ENCODE results near the gene TXLNG.

Gene TXLNG

DNA sequence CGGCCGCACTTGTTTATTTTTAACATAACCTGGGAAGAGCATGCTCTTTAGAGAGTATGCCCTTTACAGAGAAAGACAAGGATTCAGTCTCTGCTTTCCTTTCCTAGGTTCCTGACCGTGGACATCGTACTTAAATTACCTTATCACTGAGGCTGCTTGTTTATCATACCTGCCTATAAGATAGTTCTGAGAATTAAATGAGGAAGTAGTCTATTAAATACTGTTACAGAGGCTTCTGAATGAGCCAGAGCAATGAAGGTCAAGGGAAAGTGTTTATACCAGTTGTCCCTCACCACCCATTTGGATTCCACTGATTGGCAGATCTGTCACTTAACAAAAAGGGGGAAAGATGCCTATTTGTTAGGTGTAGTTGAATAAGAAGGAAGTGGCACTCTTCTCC is 10.0 kb downstream of the TXLNG start:
- H3K9ac ChIP-seq (ENCODE audit: low read depth, low read length) = no peak overlapping the region
- DNase-seq (no peak), ATAC-seq (ENCODE audit: insufficient read depth, low read depth) (no peak)
- H3K4me3 ChIP-seq (ENCODE audit: low read depth in 1 of 2, low read length in 2 of 2) = no peak overlapping the region
- H3K36me3 ChIP-seq (ENCODE audit: insufficient read depth, low read length) = peaks cover 28% of the 10 kb centered on the region
- H2AFZ ChIP-seq (ENCODE audit: low read depth, low read length) = no peak overlapping the region
- H3K27me3 ChIP-seq (ENCODE audit: insufficient read depth, low read length, poor library complexity) = no peaks in the 10 kb centered on the region
- H3K9me3 ChIP-seq (ENCODE audit: insufficient read depth, low read length, severe bottlenecking) = no peaks in the 10 kb centered on the region
- H4K20me1 ChIP-seq (ENCODE audit: insufficient read depth, low read length) = peaks cover 9% of the 10 kb centered on the region; the same call in 1 of the 2 replicates
- TF ChIP-seq, protein P1, sequence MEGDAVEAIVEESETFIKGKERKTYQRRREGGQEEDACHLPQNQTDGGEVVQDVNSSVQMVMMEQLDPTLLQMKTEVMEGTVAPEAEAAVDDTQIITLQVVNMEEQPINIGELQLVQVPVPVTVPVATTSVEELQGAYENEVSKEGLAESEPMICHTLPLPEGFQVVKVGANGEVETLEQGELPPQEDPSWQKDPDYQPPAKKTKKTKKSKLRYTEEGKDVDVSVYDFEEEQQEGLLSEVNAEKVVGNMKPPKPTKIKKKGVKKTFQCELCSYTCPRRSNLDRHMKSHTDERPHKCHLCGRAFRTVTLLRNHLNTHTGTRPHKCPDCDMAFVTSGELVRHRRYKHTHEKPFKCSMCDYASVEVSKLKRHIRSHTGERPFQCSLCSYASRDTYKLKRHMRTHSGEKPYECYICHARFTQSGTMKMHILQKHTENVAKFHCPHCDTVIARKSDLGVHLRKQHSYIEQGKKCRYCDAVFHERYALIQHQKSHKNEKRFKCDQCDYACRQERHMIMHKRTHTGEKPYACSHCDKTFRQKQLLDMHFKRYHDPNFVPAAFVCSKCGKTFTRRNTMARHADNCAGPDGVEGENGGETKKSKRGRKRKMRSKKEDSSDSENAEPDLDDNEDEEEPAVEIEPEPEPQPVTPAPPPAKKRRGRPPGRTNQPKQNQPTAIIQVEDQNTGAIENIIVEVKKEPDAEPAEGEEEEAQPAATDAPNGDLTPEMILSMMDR (IDR thresholded peaks at IDR 0.05; ENCODE audit: borderline replicate concordance, extremely low read depth, low read length, poor library complexity, severe bottlenecking) = no peak
- no peak for TF ChIP-seq EZH2 (IDR thresholded peaks at IDR 0.05; ENCODE audit: borderline replicate concordance, low read depth, low read length, severe bottlenecking)
- H3K79me2 ChIP-seq (ENCODE audit: insufficient read depth, low read length) = peaks cover 69% of the 10 kb centered on the region
- no peak overlapping the region for H3K4me2 ChIP-seq (ENCODE audit: insufficient read depth, low read length)
- H3K27ac ChIP-seq (ENCODE audit: low read length) = no peak overlapping the region
- no peaks in the 10 kb centered on the region for H3K4me1 ChIP-seq (ENCODE audit: insufficient read depth, low read length)

DNA sequence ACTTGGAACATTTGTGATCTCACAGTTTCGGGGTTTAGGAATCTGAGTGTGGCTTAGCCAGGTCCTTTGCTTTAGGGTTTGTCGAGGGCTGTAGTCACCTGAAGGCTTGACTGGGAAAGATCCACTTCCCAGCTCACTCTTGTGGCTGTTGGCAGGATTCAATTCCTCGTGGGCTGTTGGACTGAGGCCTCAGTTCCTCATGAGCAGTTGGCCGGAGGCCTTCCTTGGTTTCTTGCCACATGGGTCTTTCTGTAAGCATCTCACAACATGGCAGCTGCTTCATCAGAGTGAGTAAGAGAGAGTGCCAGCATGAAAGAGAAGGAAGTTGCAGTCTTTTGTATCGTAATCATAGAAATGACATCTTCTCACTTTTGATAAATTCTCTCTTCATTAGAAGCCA is 11.1 kb downstream of the TXLNG start:
- H3K4me2 ChIP-seq (ENCODE audit: insufficient read depth, low read length) = no peak overlapping the region
- H3K27me3 ChIP-seq (ENCODE audit: insufficient read depth, low read length, poor library complexity) = no peaks in the 10 kb centered on the region
- H3K4me3 ChIP-seq (ENCODE audit: low read depth in 1 of 2, low read length in 2 of 2) = no peak overlapping the region
- peaks cover 22% of the 10 kb centered on the region for H3K36me3 ChIP-seq (ENCODE audit: insufficient read depth, low read length)
- H4K20me1 ChIP-seq (ENCODE audit: insufficient read depth, low read length) = peaks cover 6% of the 10 kb centered on the region; the same call in 1 of the 2 replicates
- H3K4me1 ChIP-seq (ENCODE audit: insufficient read depth, low read length) = no peaks in the 10 kb centered on the region
- TF ChIP-seq, protein P1 (IDR thresholded peaks at IDR 0.05; ENCODE audit: borderline replicate concordance, extremely low read depth, low read length, poor library complexity, severe bottlenecking) = no peak
- TF ChIP-seq EZH2 (IDR thresholded peaks at IDR 0.05; ENCODE audit: borderline replicate concordance, low read depth, low read length, severe bottlenecking) = no peak
- H3K9ac ChIP-seq (ENCODE audit: low read depth, low read length) = no peak overlapping the region
- H2AFZ ChIP-seq (ENCODE audit: low read depth, low read length) = no peak overlapping the region
- no peak for ATAC-seq (ENCODE audit: insufficient read depth, low read depth)
- DNase-seq = no peak
- H3K27ac ChIP-seq (ENCODE audit: low read length) = no peak overlapping the region
- H3K79me2 ChIP-seq (ENCODE audit: insufficient read depth, low read length) = peaks cover 65% of the 10 kb centered on the region
- no peaks in the 10 kb centered on the region for H3K9me3 ChIP-seq (ENCODE audit: insufficient read depth, low read length, severe bottlenecking)

DNA sequence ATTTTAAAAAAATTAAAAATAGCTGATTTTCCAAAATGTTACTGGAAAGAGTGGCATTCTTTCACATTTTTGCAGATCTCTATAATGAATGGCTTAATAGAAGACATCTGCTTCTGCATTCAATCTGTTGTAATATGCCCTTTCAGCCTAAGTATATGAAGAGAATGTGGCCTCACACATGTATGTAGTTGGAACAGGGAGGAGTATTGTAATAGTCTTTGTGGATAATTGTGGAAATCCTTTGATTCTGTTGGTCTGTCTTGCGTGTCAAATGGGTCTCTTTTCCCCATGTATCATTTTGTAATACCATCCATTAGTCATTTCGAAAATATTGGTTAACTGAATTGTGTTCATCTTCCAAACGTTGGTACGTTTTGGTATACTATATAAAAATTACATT is 11.6 kb downstream of the TXLNG start:
- no peak overlapping the region for H2AFZ ChIP-seq (ENCODE audit: low read depth, low read length)
- peaks cover 68% of the 10 kb centered on the region for H3K79me2 ChIP-seq (ENCODE audit: insufficient read depth, low read length)
- no peak overlapping the region for H3K4me3 ChIP-seq (ENCODE audit: low read depth in 1 of 2, low read length in 2 of 2)
- DNase-seq = no peak
- peaks cover 23% of the 10 kb centered on the region for H3K36me3 ChIP-seq (ENCODE audit: insufficient read depth, low read length)
- ATAC-seq (ENCODE audit: insufficient read depth, low read depth) = no peak
- no peak overlapping the region for H3K27ac ChIP-seq (ENCODE audit: low read length)
- no peaks in the 10 kb centered on the region for H3K27me3 ChIP-seq (ENCODE audit: insufficient read depth, low read length, poor library complexity)
- H4K20me1 ChIP-seq (ENCODE audit: insufficient read depth, low read length) = peaks cover 6% of the 10 kb centered on the region; the same call in 1 of the 2 replicates
- no peak for TF ChIP-seq EZH2 (IDR thresholded peaks at IDR 0.05; ENCODE audit: borderline replicate concordance, low read depth, low read length, severe bottlenecking)
- TF ChIP-seq, protein P1 (IDR thresholded peaks at IDR 0.05; ENCODE audit: borderline replicate concordance, extremely low read depth, low read length, poor library complexity, severe bottlenecking) = no peak
- no peak overlapping the region for H3K4me2 ChIP-seq (ENCODE audit: insufficient read depth, low read length)
- H3K9me3 ChIP-seq (ENCODE audit: insufficient read depth, low read length, severe bottlenecking) = no peaks in the 10 kb centered on the region
- no peak overlapping the region for H3K9ac ChIP-seq (ENCODE audit: low read depth, low read length)
- H3K4me1 ChIP-seq (ENCODE audit: insufficient read depth, low read length) = no peaks in the 10 kb centered on the region

Data from DND-41 (cell line).